GM20000 (cell line): ENCODE data around the gene TRPM5.

Experiments used
- DNase-seq: peaks from one replicate; pipeline ENCODE4 v3.0.0; 2012; ENCODE audit warnings: low spot score
- CTCF ChIP-seq: IDR thresholded peaks from 2 replicates; pipeline ENCODE4 v1.5.1; 2012; ENCODE audit warnings: mild to moderate bottlenecking, control low read depth; ENCODE audit errors: extremely low read depth, missing control alignments

The TRPM5 gene

DNA sequence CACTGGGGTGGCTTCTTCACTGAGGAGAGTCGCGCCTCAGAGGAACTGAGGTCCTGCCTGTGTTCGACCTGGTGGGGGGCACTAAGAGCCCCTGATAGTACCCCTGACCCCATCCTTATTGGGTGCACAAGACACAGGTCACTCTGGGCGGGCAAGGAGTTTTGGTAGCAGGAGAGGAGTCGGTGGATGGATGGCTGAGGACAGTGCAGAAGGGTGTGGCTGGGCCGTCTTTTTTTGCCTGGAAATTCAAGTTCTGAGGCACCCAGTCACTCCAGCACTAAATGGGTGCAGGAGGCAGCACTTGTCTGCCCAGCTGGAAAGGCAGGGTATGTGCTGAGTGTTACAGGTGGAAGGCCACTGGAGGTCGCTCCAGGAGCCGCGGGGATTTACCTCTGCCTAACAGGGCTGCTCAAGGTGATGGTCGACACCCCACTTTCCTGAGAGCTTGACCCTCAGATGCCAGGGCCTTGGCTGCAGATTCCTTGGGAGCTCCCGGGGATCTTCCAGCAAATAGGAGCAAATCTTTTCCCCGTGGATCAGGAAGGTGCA lies 42.8 kb downstream of the TRPM5 start:
- TF ChIP-seq CTCF: no peak
- no peak for DNase-seq

- no peak for TF ChIP-seq CTCF
- DNase-seq: no peak
These were observed 43.4 kb downstream of the TRPM5 start for GRCh38 chr11:2400762-2401435.

DNA sequence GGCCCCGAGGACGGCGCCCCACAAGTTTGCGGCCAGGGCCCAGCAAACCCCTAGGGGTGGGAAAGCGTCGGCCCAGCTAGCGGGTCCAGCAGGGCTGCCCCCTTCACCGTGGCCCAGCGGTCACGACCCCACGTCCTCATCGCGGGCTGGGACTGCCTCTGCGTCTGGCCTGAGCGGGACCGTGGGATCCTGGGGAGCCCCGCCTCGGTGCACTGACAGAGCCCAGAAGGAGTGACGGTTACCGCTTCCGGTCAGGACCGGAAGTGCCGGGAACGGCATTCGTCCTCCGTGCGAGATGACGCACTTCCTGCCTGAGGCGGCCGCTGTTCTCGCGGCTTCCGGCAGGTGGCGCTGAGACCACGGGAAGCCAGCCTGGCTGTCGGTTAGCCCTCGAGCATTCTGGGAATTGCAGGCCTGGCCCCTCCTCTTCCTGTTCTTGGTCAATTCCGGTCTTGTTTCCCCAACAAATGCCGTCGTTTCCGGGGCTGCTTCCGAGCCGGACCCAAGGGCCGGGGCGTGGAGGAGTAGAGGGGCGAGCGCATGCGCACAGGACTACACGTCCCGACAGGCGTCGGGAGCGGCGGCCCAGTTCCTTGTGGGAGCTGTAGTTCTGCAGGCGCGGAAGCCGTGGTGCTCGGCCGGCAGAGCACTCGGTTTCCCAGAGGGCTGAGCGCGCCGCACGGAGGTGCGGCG lies 44.1 kb downstream of the TRPM5 start, which contains the start of gene TSSC4:
TSSC4 (plus strand) TSS at position 682 of the 693 bp plus-strand sequence. CDS start 1,884 bp downstream, outside the sequence.
- peak; percentile 99 for DNase-seq
- peak; percentile 97 for TF ChIP-seq CTCF

- DNase-seq: no peak
- no peak for TF ChIP-seq CTCF
These were observed 44.7 kb downstream of the TRPM5 start for GRCh38 chr11:2399488-2400068.

DNA sequence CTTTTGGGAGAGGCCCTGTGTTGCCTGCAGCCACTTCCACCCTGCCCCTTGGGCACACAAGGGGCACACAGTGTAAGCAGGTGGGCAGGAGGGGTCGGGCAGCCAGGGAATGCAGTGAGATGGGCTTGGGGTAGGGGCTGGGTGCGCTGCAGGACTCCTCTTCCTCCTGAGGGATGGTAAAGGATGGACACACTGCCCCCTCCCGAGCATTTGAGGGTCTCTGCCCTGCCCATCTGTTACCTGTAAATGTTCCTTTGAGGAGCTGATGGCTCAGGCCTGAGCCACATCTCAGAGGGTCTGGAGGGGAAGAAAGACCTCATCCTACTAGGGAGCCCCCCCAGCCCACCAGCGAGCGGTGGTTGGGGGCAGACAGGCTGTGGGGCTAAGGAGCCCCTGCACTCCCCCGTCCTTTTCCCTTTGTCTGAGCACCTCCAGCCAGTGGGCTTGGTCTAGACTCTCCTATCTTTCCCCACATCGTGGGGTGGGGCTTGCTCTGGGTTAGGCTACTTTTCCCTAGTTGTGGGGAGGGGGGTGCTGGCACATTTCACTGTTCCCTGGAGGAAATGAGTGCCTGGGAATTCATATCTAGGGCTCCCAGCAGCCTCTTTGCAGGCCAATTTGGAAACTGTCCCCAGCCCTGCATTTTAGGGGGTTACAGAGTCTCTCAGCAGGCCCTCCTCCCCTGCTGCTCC lies 45.5 kb downstream of the TRPM5 start:
- TF ChIP-seq CTCF: no peak
- no peak for DNase-seq

DNA sequence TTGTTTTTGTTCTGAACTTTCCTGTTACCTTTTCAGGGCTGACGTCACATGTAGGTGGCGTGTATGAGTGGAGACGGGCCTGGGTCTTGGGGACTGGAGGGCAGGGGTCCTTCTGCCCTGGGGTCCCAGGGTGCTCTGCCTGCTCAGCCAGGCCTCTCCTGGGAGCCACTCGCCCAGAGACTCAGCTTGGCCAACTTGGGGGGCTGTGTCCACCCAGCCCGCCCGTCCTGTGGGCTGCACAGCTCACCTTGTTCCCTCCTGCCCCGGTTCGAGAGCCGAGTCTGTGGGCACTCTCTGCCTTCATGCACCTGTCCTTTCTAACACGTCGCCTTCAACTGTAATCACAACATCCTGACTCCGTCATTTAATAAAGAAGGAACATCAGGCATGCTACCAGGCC lies 47.3 kb downstream of the TRPM5 start:
- no peak for TF ChIP-seq CTCF
- DNase-seq: no peak
